Smooth muscle cell of the umbilical artery (primary cell): ENCODE data around the gene SPAG9. TPM values are rescaled to one million over a fixed set of nuclear protein-coding genes. Genes with fewer than 3 reads are reported as not detected.

Experiments used
- total RNA-seq: library from RNA; depleted of rRNA; stranded (reverse); fragments of >200 nt; gene quantifications from 2 replicates; pipeline ENCODE4 v1.2.3, GENCODE V29; 2014

Gene SPAG9
- 90.3 and 131 TPM in 2 replicates for total RNA-seq

DNA sequence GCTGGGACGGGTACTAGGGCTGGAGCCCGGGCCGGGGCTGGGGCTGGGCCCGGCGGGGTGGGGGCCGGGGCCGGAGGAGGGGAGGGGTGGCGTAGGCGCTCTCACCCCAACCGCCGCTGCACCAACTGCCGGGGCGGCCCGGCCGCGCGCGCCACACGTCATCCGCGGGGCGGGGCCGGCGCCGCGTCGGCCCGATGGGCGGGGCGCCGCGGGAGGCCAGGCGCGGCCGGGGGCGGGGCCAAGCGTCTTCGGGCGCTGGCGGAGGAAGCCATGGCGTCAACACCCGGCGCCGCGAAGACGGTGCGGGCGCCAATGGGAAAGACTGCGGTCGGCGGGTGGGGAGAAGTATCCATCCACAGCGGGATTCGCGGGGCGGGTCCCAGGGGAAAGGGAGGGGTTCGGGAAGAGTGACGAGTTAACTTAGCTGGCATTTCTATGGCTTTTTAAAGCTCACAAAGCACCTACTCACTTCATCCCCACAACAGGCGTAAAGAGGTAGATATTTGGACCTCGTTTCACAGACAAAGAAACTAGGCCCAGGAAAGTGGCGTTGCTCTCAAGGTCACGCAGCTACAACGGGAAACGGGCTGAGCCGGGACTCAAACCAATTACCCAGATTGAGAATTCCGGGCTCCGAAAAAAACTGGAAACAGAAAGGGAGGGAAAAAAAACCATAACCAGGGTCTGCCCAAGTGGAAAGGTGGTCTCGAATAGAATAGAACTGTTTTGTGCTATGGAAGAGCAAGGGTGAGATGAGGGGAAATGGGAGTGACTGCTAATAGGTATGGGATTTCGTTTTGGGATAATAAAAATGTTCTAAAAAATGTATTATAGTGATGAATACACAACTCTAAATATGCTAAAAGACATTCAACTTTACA lies at the start of gene SPAG9:
Gene SPAG9, minus strand, starts transcription at position 130 of the 881 bp plus-strand sequence. CDS start 212 bp downstream, outside the sequence.

DNA sequence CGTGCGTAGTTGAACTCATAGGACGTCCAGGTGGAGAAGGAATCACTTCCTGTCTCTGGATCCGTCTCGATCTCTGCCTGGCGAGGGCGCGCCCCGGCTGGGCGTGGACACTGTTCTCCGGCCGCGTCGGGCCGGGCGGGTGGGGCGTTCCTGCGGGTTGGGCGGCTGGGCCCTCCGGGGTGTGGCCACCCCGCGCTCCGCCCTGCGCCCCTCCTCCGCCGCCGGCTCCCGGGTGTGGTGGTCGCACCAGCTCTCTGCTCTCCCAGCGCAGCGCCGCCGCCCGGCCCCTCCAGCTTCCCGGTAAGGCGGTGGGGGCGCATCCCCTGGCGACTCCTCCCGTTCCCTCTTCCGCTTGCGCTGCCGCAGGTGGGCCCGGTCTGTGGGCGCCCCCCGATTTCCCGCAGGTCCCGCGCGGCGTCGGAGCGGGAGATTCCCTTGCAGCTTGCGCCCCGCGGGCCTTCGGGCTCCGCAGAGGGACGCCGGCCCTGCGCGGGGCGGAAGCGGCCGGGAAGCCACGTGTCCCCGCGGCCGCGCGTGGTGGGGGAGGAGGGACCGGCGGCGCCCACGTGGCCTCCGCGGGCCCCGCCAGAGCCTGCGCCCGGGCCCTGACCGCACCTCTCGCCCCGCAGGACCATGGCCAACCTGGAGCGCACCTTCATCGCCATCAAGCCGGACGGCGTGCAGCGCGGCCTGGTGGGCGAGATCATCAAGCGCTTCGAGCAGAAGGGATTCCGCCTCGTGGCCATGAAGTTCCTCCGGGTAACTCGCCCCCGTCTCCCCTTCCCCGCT lies 45.7 kb upstream of the SPAG9 start, which contains the start of gene NME2:
Gene NME2, plus strand, starts transcription at position 214 of the 789 bp plus-strand sequence. Its CDS starts 420 bp downstream, at position 634.

DNA sequence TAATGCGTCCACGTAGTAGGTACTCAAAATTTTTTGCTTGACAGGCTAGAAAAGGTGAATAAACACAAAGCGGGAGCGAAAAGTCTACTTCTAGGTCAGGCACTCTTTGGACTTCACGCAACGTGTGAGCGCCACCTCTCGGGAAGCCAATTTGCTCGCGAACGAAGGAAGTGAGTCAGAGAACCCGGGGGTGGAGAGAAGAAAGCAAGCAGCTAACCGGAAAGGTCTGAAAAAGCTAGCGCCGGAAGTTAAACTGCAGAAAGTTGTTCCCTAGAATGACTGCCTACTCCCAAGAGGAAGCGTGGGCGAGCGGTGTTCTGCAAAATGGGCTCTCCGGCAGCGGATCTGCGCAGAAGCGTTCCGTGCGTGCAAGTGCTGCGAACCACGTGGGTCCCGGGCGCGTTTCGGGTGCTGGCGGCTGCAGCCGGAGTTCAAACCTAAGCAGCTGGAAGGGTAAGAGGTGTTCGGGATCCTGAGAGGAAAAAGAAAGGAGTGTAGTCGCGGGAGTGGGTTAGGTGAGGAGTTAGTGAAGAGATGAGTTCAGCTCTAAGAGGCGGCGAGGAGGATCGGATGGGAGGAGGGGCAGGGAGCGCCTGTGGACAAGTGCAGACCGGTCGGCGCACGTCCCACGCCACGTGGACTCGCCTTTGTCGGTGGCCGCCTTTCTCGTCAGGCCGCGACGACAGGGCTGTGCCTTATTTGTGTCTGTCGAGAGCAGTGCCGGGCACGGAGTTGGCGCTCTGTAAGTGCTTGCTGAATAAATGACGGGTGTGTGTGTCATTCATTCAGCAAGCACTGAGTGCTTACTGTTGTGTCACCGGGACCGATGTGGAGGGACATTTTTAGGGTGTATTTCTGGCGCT lies 32.8 kb upstream of the SPAG9 start, which contains the start of gene NME1:
Gene NME1, plus strand, starts transcription at position 350 of the 863 bp plus-strand sequence. CDS start 2,096 bp downstream, outside the sequence.

Other genes with a start within 250 kb of the SPAG9 start
- 131 and 137 TPM in 2 replicates for gene NME1, start 32.7 kb upstream of the SPAG9 start, total RNA-seq
- gene NME2, start 45.5 kb upstream of the SPAG9 start, total RNA-seq, result 450 and 894 TPM in 2 replicates
- gene MBTD1, start 139.2 kb upstream of the SPAG9 start, total RNA-seq, result 10.1 and 10.7 TPM in 2 replicates
- 33.6 and 42.7 TPM in 2 replicates for gene UTP18, start 139.7 kb upstream of the SPAG9 start, total RNA-seq